ENCODE data around the gene MYO1F. TPM values are rescaled to one million over a fixed set of nuclear protein-coding genes. Genes with fewer than 3 reads are reported as not detected.

Gene MYO1F
- total and polyA plus RNA-seq, 2 of the 13 experiments (the other 11 are each of a cell fraction or from before 2014, with no cell fraction given), result 0.09 to 0.13 TPM

DNA sequence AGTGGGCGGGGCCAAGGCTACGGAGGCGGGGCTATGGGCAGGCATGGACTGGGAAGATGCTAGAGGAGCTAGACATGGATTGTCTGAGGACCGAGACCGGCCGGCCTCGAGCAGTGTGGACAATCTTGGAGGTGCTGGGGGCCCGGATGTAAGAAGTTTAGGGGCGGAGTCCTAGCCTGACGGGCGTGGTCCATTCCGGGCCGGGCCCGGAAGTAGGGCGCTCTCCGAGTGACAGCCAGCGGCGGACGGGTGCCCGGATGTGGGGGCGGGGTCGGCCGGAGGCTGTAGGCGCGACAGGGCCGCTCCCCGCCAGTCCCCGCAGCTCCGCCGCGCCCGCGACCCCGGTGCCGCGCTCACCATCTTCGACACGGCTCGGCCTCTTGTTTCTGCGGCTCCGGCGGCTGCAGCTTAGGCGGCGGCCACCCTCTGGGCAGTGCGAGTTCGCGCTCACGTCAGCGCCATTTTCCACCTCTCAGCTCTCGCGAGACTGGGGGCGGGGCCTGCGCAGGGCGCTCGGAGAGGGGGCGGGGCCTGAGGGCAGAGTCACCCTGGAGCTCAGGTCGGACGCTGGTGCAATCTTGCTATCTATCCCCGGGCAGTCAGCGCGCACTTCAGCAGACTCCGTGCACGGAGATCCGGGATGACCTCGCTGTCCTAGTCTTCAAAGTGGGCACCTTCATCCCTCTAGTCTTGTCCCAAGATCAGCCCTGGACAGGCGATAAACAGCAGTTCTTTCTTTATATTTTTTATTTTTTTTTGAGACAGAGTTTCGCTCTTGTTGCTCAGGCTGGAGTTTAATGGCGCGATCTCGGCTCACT lies 63.3 kb downstream of the MYO1F start, which contains the start of gene ZNF414 (continued):
- no peak for TF ChIP-seq ZNF562 (CRISPR knock-in tag; IDR thresholded peaks at IDR 0.05; ENCODE audit: borderline replicate concordance)
- TF ChIP-seq ZC3H13 (CRISPR knock-in tag; IDR thresholded peaks at IDR 0.05), result no peak
- no peak for TF ChIP-seq ZNF530 (CRISPR knock-in tag; IDR thresholded peaks at IDR 0.05; ENCODE audit: low read depth)
- peak; percentile 62; the same call in 1 of the 2 replicates for TF ChIP-seq HES4 (CRISPR knock-in tag; IDR thresholded peaks at IDR 0.05; ENCODE audit: borderline replicate concordance)
- peak; percentile 49; the same call in 1 of the 2 replicates for TF ChIP-seq ZNF607 (CRISPR knock-in tag; IDR thresholded peaks at IDR 0.05; ENCODE audit: borderline replicate concordance)
- no peak for TF ChIP-seq RAD51 (IDR thresholded peaks at IDR 0.05; ENCODE audit: borderline replicate concordance)
- TF ChIP-seq MIER2 (CRISPR knock-in tag; IDR thresholded peaks at IDR 0.05), result no peak
- TF ChIP-seq THAP9 (CRISPR knock-in tag; IDR thresholded peaks at IDR 0.05; ENCODE audit: borderline replicate concordance), result peak; percentile 32; the same call in 1 of the 2 replicates
- TF ChIP-seq PREB (CRISPR knock-in tag; IDR thresholded peaks at IDR 0.05), result no peak
- TF ChIP-seq, protein P1, sequence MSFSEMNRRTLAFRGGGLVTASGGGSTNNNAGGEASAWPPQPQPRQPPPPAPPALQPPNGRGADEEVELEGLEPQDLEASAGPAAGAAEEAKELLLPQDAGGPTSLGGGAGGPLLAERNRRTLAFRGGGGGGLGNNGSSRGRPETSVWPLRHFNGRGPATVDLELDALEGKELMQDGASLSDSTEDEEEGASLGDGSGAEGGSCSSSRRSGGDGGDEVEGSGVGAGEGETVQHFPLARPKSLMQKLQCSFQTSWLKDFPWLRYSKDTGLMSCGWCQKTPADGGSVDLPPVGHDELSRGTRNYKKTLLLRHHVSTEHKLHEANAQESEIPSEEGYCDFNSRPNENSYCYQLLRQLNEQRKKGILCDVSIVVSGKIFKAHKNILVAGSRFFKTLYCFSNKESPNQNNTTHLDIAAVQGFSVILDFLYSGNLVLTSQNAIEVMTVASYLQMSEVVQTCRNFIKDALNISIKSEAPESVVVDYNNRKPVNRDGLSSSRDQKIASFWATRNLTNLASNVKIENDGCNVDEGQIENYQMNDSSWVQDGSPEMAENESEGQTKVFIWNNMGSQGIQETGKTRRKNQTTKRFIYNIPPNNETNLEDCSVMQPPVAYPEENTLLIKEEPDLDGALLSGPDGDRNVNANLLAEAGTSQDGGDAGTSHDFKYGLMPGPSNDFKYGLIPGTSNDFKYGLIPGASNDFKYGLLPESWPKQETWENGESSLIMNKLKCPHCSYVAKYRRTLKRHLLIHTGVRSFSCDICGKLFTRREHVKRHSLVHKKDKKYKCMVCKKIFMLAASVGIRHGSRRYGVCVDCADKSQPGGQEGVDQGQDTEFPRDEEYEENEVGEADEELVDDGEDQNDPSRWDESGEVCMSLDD (CRISPR knock-in tag; IDR thresholded peaks at IDR 0.05; ENCODE audit: borderline replicate concordance), result no peak
- no peak for TF ChIP-seq HIVEP1 (CRISPR knock-in tag; IDR thresholded peaks at IDR 0.05)
- TF ChIP-seq, protein P2, sequence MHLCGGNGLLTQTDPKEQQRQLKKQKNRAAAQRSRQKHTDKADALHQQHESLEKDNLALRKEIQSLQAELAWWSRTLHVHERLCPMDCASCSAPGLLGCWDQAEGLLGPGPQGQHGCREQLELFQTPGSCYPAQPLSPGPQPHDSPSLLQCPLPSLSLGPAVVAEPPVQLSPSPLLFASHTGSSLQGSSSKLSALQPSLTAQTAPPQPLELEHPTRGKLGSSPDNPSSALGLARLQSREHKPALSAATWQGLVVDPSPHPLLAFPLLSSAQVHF (CRISPR knock-in tag; IDR thresholded peaks at IDR 0.05), result no peak
- TF ChIP-seq, protein P3, sequence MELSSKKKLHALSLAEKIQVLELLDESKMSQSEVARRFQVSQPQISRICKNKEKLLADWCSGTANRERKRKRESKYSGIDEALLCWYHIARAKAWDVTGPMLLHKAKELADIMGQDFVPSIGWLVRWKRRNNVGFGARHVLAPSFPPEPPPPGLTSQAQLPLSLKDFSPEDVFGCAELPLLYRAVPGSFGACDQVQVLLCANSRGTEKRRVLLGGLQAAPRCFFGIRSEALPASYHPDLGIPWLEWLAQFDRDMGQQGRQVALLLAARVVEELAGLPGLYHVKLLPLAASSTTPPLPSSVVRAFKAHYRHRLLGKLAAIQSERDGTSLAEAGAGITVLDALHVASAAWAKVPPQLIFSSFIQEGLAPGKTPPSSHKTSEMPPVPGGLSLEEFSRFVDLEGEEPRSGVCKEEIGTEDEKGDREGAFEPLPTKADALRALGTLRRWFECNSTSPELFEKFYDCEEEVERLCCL (CRISPR knock-in tag; IDR thresholded peaks at IDR 0.05; ENCODE audit: borderline replicate concordance), result no peak
- TF ChIP-seq, protein P4, sequence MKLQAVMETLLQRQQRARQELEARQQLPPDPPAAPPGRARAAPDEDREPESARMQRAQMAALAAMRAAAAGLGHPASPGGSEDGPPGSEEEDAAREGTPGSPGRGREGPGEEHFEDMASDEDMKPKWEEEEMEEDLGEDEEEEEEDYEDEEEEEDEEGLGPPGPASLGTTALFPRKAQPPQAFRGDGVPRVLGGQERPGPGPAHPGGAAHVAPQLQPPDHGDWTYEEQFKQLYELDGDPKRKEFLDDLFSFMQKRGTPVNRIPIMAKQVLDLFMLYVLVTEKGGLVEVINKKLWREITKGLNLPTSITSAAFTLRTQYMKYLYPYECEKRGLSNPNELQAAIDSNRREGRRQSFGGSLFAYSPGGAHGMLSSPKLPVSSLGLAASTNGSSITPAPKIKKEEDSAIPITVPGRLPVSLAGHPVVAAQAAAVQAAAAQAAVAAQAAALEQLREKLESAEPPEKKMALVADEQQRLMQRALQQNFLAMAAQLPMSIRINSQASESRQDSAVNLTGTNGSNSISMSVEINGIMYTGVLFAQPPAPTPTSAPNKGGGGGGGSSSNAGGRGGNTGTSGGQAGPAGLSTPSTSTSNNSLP (IDR thresholded peaks at IDR 0.05; ENCODE audit: low read depth, low read length), result no peak

Measured in HepG2 (cell line).